A673 (cell line): ENCODE data around the gene NR1H2. TPM values are rescaled to one million over a fixed set of nuclear protein-coding genes. Genes with fewer than 3 reads are reported as not detected.
A peak's percentile ranks its signal among the peaks of the same experiment; 100 is the strongest.

ENCODE experiments used
- BruUV-seq: library from RNA; stranded (reverse); fragments of 400-500 nt; replicated peaks from 2 replicates; lab custom pipeline; 2021; lab: Mats Ljungman, UMichigan
- CTCF ChIA-PET: fragments of 300-600 bp; sonication (Branson Sonifier 250); formaldehyde crosslinking; loops from one replicate; lab custom pipeline; 2022; ENCODE audit warnings: antibody characterized with exemption; lab: Charles Lee
- POLR2A ChIA-PET: fragments of 300-600 bp; sonication (Branson Sonifier 250); formaldehyde crosslinking; loops from one replicate; lab custom pipeline; 2022; ENCODE audit warnings: antibody characterized with exemption; ENCODE audit not compliant: low non-redundant PET; lab: Charles Lee
- DNase-seq: peaks from one replicate; pipeline ENCODE4 v3.0.0-alpha.2; 2015; ENCODE audit warnings: low spot score
- H3K27ac ChIP-seq: fragments of 200-600 bp; sonication (generic); 2 replicates; pipeline ENCODE4 v1.5.1; 2016; ENCODE audit warnings: mixed run types, low read depth, mild to moderate bottlenecking, mixed read lengths, antibody characterized with exemption, low read length; ENCODE audit not compliant: poor library complexity, severe bottlenecking
- H3K27me3 ChIP-seq: fragments of 200-600 bp; sonication (generic); replicated peaks from 2 replicates; pipeline ENCODE4 v1.6.1; 2017; ENCODE audit warnings: mixed run types, low read depth, mild to moderate bottlenecking, mixed read lengths, antibody characterized with exemption, low read length; ENCODE audit not compliant: insufficient read depth, poor library complexity
- H3K36me3 ChIP-seq: fragments of 200-600 bp; sonication (generic); 2 replicates; pipeline ENCODE4 v1.6.1; 2016; ENCODE audit warnings: mixed run types, mild to moderate bottlenecking, mixed read lengths, antibody characterized with exemption, low read length; ENCODE audit not compliant: insufficient read depth, poor library complexity, severe bottlenecking
- H3K4me1 ChIP-seq: fragments of 200-600 bp; sonication (generic); 2 replicates; pipeline ENCODE4 v1.6.1; 2017; ENCODE audit warnings: mixed run types, mild to moderate bottlenecking, mixed read lengths, antibody characterized with exemption, low read length; ENCODE audit not compliant: insufficient read depth, poor library complexity, severe bottlenecking
- H3K4me3 ChIP-seq: fragments of 200-600 bp; sonication (generic); 2 replicates; pipeline ENCODE4 v1.5.1; 2016; ENCODE audit warnings: low read depth, mixed run types, mild to moderate bottlenecking, mixed read lengths, low read length; ENCODE audit not compliant: poor library complexity, severe bottlenecking
- H3K9me3 ChIP-seq: fragments of 200-600 bp; sonication (generic); 2 replicates; pipeline ENCODE4 v1.6.1; 2016; ENCODE audit warnings: mixed run types, low read depth, mild to moderate bottlenecking, mixed read lengths, antibody characterized with exemption, low read length; ENCODE audit not compliant: poor library complexity, severe bottlenecking
- EZH2 ChIP-seq: fragments of 200-600 bp; sonication (generic); IDR thresholded peaks from 2 replicates; pipeline ENCODE4 v1.6.1; 2017; ENCODE audit warnings: borderline replicate concordance, low read depth, mild to moderate bottlenecking, mixed read lengths, antibody characterized with exemption, low read length; ENCODE audit not compliant: poor library complexity, severe bottlenecking
- intact Hi-C: fragments of 100-400 bp; cut with micrococcal nuclease; formaldehyde crosslinking; loops from one replicate; pipeline ENCODE4 v1.10.0; 2022; ENCODE audit not compliant: unreplicated experiment
- total RNA-seq: library from RNA; stranded (reverse); gene quantifications from 2 replicates; pipeline ENCODE4 v1.2.3, GENCODE V29; 2021
- TF ChIP-seq, protein P1 (sequence below): fragments of 300-800, 200-600 bp; sonication (generic); conservative IDR thresholded peaks from 2 replicates; pipeline ENCODE4 v1.5.1; 2017; ENCODE audit warnings: low read depth, mild to moderate bottlenecking, antibody characterized with exemption, low read length, moderate library complexity, mixed read lengths

NR1H2 gene
- total RNA-seq, 1 experiment from 2014 or later: 42.7 TPM

DNA sequence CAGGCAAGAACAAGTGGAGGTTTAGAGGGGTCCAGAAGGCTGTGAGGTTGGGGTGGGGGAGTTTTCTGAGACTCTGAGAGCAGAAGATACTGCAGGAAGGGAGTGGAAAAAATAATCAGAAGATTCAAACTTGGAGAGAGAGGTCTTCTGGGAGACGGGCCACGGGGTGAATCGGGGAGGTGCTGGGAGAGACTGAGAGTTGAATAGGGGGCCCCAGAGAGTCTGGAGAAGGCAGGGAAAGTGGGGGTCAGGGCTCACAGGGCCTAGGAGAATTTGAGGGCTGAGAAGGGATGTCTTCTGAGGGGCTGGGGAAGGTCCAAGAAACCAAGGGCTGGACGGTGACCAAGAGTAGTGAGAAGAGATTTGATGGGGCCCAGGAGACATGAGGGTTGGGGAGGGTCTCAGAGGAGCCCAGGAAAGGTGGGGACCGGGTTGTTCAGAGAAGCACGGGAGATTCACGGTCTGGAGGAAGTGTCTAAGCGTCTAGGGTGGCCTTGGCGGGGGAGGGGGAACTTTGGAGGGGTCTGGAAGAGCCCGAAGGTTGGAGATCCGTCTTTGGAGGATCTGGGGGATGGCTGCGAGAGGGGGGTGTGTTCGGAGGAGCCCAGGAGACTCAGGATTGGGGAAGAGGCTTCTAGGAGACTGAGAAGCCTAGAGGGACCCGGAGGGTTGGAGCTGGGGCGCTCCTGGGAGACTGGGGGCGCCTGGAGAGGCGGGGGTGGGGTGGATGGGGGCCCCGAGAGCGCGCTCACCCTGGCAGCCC lies 48.6 kb upstream of the NR1H2 start:
- Histone ChIP-seq H3K27me3 (peaks cover 25% of the 10 kb centered on the region), H3K27ac (no peak overlapping the region), H3K4me1 (peaks cover 9% of the 10 kb centered on the region), H3K36me3 (no peaks in the 10 kb centered on the region), H3K4me3 (no peak overlapping the region), H3K9me3 (no peaks in the 10 kb centered on the region)
- DNase-seq: no peak
- intact Hi-C loops: loop anchor here (2.0 kb wide), 1 partner anchor 75 kb away; no protein-coding TSS in a partner anchor
- no TSS peak for BruUV-seq
- TF ChIP-seq EZH2: no peak
- TF ChIP-seq, protein P1, sequence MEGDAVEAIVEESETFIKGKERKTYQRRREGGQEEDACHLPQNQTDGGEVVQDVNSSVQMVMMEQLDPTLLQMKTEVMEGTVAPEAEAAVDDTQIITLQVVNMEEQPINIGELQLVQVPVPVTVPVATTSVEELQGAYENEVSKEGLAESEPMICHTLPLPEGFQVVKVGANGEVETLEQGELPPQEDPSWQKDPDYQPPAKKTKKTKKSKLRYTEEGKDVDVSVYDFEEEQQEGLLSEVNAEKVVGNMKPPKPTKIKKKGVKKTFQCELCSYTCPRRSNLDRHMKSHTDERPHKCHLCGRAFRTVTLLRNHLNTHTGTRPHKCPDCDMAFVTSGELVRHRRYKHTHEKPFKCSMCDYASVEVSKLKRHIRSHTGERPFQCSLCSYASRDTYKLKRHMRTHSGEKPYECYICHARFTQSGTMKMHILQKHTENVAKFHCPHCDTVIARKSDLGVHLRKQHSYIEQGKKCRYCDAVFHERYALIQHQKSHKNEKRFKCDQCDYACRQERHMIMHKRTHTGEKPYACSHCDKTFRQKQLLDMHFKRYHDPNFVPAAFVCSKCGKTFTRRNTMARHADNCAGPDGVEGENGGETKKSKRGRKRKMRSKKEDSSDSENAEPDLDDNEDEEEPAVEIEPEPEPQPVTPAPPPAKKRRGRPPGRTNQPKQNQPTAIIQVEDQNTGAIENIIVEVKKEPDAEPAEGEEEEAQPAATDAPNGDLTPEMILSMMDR: 0 out of 2 replicates have a peak, but pooled peaks have one; percentile 10
- POLR2A ChIA-PET: no interaction called here
- CTCF ChIA-PET: interaction anchor here (0.7 to 1.8 kb wide), 4 partner anchors 11 to 75 kb away, joined by 3 to 19 read pairs (median 13); no protein-coding TSS in a partner anchor

DNA sequence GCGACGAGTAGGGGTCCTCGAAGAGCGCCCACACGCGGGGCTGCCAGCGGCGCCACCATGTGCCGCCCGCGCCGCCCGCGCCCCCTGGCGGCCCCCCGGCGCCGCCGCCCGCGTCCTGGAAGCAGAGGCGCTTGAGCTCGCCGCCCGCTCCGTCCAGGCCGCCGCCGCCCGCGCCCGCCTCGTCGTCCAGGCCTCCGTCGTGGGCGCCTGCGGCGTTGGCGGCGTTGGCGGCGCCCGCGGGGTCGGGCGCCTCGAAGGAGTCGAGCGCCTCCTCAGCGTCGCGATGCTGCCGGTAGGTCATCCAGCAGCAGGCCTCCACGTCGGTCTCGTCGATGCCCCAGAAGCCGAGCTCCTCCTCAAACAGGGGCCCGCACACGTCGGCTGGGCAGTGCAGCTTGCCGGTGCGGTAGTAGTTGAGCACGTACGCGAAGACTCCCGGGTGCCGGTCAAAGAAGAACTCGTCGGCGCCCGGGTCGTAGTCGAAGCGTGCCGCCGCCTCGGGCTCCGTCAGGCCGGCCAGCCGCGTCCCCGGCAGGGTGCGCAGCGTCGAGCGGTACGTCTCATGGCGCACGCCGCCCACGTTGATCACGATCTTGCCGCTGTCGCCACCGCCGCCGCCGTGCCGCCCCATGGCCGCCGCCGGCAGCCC lies 47.9 kb upstream of the NR1H2 start:
- H3K36me3 ChIP-seq: no peaks in the 10 kb centered on the region
- H3K27ac ChIP-seq: no peak overlapping the region
- DNase-seq: peak; percentile 50
- TF ChIP-seq, protein P1: no peak; the same call in 1 of the 2 replicates
- no peak for TF ChIP-seq EZH2
- CTCF ChIA-PET: interaction anchor here (0.6 to 1.8 kb wide), 10 partner anchors 11 to 209 kb away, joined by 3 to 19 read pairs (median 5); no protein-coding TSS in a partner anchor
- H3K4me3 ChIP-seq: peak overlapping the region; percentile 31
- H3K9me3 ChIP-seq: no peaks in the 10 kb centered on the region
- intact Hi-C loops: loop anchor here (2.0 kb wide), 1 partner anchor 76 kb away; no protein-coding TSS in a partner anchor
- POLR2A ChIA-PET: interaction anchor here (0.5 to 0.7 kb wide), 4 partner anchors 14 to 876 kb away, joined by 4 to 12 read pairs (median 6); partner anchors contain the start of gene ALDH16A1
- H3K4me1 ChIP-seq: peaks cover 15% of the 10 kb centered on the region
- no TSS peak for BruUV-seq
- H3K27me3 ChIP-seq: peaks cover 25% of the 10 kb centered on the region

DNA sequence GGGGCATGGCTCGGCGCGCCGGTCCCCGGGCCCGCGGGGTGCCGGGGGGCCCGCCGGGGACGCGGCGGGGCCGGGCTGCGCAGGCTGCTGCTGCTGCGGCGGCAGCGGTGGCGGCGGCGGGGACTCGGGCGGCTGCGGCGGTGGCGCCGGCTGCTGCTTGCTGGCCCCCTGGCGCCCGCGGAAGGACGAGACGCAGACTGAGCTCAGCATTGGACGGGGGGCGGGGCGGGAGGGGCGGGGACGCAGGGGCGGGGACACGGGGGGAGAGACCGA lies 47.4 kb upstream of the NR1H2 start:
- intact Hi-C loops: loop anchor here (2.0 kb wide), 1 partner anchor 76 kb away; no protein-coding TSS in a partner anchor
- H3K27ac ChIP-seq: no peak overlapping the region
- peak overlapping the region; percentile 31 for H3K4me3 ChIP-seq
- ChIA-PET POLR2A (interaction anchor here (0.5 to 0.7 kb wide), 3 partner anchors 46 to 876 kb away, joined by 4 to 12 read pairs (median 5); partner anchors contain the start of gene ALDH16A1), CTCF (interaction anchor here (0.5 to 1.8 kb wide), 10 partner anchors 10 to 689 kb away, joined by 3 to 19 read pairs (median 4); no protein-coding TSS in a partner anchor)
- no TSS peak for BruUV-seq
- no peak for DNase-seq
- no peaks in the 10 kb centered on the region for H3K9me3 ChIP-seq
- no peaks in the 10 kb centered on the region for H3K36me3 ChIP-seq
- TF ChIP-seq, protein P1: no peak
- no peak for TF ChIP-seq EZH2
- H3K4me1 ChIP-seq: peaks cover 15% of the 10 kb centered on the region
- peaks cover 25% of the 10 kb centered on the region for H3K27me3 ChIP-seq
